HG02759 (cell line): ENCODE results near the gene KANSL1.
"Not testable (repeated sequence)": the region's sequence is repeated elsewhere in the genome, so short reads cannot be mapped to it uniquely, and the experiment has no call there.

ENCODE experiments used
- ATAC-seq: cut with Tn5 transposase; IDR thresholded peaks from one replicate; pipeline ENCODE4 v1.9.1; 2021; ENCODE audit warnings: mild to moderate bottlenecking, moderate library complexity; ENCODE audit not compliant: unreplicated experiment

The KANSL1 gene

DNA sequence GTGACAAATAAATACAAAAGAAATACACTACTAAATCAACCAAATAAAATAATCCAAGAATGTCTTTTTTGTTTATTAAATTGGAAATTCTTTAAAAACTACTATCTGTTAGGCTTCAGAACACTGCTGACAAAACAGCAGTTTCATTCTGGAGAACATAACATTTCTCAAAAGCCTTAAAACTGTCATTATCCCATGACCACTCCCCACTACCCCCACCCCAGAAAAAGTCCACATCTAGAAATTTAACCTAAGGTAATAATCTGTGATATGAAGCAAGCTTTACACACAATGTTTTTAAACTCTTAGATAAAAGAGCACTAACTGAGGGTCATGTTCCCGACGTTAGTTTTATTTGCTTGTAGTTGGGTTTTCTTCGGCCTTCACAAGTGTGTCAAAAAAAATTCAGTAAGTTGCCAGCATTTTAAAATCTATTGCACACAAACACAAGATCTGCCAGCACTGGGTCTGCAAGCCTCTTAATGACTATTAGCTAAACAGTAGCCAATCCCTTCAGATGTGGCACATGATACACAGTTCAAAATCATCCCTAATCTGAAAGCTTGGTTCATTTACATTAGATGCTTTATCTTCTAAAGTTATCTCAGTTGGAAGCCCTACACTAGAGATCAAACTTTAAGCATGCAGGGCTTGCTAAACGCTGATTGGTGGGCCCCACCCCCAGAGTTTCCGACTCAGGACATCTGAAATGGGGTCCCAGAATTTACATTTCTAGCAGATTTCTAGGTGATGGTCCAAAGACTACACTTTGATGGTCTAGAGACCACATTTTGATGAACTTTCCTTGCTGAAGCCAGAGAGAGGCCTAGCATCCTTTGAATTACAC lies 75.2 kb downstream of the KANSL1 start:
- ATAC-seq: no peak

DNA sequence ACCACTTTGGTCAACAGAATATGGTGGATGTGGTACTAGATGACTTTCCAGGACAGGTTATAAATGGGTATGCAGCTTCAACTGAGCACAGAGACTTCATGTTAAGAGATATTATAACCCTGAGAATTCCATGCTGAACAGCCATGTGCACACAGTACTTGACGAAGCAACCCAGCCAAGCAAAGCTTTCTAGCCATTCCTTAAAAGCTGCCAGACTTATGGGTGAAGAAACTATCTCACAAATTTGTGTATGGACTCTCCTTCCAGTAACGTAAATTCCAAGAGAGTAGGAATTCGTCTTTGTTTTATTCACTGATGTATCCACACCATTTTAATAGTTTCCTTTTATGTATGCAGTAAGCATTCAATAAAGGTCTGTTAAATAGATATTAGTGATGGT lies 76.1 kb downstream of the KANSL1 start:
- no peak for ATAC-seq

DNA sequence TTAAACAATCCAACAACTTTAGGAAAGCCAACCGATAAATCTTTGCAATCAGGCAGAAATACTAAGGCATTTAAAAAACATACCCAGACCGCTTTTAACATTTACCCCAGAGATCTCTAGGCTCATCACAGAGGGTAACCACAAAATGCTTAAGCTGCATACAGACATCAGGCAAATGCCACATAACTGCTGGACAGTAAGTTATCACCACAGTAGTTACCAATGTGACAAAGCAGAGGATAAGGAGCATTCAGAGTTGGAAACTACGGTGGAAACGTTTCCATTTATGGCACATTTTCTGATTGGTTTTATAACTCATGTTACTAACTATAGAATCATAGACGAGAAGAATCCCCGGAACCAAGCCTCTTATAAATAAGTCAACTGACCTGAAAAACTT lies 77.5 kb downstream of the KANSL1 start:
- ATAC-seq: no peak

DNA sequence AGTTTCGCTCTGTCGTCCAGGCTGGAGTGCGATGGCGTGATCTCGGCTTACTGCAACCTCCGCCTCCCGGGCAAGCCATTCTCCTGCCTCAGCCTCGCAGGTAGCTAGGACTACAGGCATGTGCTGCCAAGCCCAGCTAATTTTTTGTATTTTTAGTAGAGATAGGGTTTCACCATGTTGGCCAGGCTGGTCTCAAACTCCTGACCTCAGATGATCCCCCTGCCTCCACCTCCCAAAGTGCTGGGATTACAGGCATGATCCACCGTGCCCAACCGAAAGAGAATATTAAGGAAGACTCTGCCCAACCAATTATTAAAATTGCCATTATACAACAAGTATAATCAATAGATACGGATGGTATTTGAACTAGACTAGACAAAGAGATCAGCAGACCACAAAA lies 82.0 kb downstream of the KANSL1 start:
- not testable (repeated sequence) for ATAC-seq

DNA sequence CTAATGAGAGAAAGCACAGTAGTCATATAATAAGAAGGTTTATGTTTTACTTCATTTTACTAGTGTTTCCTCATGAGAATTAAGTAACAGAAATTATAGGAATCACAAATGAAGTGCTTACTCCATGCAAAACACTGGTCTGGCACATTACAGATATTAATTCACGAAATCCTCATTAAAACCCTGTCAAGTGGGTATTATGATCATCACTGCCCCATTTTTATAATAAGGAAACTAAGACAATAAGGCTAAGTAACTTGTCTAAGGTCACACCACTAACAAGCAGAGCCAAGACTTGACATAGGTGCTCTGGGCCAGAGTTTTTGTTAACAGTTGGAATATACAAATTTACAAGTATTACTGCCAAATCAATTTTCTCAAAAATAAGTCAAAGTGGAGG lies 83.0 kb downstream of the KANSL1 start:
- no peak for ATAC-seq

DNA sequence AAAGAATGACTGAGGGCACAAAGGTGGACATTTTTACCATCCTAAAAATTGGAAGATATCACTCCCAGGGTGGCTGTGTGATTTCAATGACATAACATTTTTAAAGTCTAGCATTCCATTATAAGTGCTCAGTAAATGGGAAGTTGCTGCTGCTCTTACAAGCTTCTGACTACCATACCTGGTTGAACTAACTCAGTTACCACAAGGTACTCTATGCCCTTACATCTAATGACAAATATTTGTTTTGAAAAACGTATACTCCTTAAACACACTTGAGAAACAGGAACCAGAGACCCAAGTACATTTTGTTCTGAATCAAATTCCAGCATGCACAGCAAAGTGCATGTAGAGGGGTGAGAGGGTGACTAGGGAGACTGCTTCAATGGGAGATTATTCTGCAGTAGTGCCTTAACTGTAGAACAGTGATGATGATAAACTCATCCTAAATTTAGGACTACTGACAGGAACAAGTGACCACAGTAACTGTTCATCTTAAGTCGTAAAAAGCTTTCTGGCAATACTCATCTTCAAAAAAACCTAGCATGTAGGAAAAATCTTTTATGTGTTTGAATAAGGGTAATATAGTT lies 83.5 kb downstream of the KANSL1 start:
- no peak for ATAC-seq

DNA sequence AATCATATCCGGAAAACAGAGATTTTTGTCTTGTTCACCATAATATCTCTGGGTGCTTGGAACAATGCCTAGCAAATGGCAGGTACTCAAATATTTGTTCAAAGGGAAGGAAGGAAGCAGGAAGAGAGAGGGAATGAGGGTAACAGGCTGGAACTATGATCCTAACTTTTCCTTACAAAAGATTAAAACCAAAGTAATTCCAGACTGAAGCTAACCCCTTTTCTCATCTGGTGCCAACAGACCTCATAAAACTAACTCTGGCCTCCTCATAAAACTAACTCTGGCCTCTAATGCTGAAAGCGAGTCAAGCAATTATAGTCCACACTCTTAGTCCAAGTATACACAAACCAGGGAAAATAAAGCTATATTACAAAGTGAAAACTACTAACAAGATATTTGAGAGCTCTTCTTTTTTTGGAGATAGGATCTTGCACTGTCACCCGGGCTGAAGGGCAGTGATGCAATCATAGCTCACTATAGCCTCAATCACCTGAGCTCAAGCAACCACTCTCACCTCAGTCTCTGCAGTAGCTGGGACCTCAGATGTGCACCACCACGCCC lies 84.6 kb downstream of the KANSL1 start:
- no peak for ATAC-seq

DNA sequence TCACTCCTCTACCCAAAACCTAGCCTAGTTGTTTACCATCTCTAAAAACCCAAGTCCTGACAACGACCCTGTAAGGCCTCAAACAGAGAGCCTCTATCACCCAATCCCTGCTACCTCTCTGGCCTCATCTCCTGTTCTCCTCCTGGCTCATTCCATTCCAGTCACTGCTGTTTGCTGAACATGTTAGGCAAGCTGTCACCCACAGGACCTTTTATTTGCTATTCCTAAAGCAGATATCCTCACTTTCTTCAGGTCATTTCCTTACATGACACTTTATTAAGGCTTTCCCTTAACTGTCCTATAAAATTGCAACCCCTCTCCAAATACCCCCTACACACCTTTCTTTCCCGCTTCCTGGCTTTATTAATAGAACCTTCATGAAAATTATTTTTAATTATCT lies 85.1 kb downstream of the KANSL1 start:
- no peak for ATAC-seq

DNA sequence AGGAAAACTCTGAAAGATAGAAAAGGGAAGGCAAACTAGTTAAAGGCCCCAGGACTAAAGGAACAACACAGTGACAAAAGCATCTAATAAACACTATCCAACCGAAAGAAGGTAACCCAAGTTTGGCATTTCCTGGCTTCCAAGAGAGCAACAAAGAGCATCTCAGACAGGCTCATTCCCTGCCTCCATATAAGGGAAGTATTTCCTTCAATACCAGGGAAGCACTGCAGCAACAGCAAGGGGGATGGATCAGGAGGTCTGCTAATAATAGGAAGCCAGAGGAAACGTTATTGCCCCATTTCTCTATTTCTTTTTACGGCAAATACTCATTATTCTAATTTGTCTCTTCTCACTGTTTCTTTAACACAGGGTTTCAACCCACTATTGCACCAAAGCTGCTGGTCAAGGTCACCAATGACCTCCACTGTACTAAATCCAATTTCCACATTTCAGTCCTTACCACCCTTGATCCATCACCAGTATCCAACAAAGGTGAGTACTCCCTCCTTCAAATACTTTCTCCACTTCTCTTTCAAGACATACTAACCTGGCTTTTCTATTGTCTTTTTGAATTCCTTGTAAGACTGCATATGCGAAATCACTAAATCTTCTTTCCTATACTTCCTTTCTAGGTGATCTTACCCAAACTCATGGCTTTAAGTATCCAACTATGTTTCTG lies 86.1 kb downstream of the KANSL1 start:
- no peak for ATAC-seq

DNA sequence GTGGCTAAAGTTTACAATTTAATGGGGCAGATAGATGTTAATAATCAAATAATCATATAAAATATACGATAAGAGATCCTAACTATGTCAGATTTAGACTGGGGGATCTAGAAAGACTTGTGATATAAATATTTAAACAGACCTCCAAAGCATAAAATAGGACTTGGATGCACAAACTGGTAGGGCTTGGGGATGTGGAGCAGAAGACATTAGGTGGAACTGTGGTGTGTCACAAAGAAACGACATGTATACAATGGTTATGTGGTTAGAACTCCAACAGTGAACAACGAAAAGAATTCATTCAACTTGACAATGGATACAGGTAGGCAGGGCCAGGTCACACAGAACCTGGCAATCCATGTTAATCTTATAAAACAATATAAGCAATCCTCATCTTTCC lies 90.4 kb downstream of the KANSL1 start:
- ATAC-seq: not testable (repeated sequence)

DNA sequence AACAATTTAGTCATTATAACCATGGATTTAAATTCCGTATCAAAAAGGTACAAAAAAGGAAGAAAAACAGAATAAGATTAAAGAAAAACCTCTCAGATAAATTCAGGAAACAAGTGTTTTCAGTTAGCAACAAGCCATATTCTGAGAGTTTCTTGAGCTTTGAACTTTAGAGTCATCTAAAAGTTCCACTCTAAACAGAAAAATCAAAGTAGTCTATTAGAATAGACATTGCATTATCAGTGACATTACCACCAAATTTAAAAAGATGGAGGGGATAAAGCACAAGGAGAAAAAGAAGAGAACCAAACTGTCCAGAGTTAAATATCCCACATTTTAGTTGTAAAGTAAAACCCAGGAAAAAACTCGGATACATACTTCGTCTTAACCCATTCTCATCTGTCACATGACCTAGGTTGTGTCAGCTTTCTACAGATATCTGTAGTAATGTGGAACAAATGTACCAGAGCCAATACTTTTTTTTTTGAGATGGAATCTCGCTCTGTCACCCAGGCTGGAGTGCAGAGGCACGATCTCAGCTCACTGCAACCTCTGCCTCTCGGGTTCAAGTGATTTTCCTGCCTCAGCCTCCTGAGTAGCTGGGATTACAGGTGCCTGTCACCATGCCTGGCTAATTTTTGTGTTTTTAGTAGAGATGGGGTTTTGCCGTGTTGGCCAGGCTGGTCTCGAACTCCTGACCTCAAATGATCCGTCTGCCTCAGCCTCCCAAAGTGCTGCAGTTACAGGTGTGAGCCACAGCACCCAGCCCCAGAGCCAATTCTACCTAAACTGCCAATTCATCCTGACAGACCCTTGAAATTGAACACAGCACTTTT lies 91.2 kb downstream of the KANSL1 start:
- not testable (repeated sequence) for ATAC-seq

DNA sequence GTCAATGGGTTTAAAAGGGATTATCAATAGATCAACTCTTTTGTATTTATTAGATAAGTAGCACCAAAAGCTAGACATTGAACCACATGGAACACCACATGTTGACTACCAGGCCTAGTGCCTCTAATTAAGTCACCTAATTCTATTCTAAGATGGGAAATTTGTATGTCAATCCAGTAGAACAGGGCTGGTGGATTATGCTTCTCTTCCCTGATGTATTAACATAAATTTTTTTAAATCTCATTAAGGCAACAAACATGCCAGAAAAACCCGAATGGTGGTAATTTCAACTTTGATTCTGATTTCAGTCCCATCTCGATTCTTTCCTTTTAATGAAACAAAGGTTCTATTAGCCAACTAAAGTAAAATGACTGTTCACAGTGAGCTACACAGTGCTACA lies 92.6 kb downstream of the KANSL1 start:
- ATAC-seq: no peak

DNA sequence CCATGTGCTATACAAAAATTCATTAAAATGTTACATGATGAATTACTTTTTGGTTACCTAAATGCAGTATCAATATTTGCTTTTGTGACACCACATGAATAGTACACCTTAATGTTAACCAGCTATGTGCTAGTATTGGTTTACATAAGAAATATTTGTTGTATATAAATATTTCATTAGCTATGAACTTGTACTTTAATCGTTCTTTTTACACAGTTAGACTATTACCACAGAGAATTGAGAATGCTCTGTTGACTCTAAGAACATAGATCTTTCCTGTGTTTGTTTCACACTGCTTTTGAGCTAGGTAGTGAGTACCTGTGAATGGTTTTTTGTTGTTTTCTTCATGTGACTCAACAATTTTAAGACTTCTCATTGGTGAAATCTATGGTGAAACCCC lies 93.4 kb downstream of the KANSL1 start:
- ATAC-seq: no peak

DNA sequence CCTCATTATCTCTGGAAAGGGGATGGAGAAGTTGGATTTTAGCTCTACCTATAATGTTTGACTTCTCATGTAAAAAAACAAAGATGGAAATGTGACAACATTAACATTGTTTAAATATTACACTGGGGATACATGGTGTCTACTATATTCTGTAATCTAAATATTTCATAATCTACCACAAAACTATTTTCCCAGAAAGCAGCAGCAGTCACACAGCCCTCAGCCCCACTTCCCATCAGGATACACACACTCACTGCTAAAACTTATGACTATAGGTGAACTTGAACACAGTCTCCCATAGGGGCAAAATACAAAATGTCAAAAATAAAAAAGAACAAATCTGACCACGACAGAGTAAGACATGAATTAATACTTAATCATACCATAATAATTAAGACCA lies 95.7 kb downstream of the KANSL1 start:
- ATAC-seq: no peak

DNA sequence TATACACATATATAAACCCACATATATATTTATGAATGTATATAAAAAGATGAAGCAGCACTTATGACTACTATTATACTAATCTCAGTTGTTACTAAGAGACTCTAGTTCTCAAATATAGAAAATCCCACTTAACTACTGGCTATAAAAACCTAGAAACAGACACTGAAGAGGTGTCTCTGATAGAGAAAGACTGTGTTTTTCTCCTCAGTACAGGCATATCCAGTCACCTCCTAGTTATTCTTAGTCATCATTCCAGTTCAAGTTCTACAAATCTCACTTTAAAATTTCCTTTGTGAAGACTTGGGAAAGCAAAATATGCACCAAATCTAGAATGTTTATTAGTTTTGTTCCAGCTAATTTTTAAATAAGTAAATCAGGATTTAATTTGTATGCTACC lies 100.2 kb downstream of the KANSL1 start:
- no peak for ATAC-seq

DNA sequence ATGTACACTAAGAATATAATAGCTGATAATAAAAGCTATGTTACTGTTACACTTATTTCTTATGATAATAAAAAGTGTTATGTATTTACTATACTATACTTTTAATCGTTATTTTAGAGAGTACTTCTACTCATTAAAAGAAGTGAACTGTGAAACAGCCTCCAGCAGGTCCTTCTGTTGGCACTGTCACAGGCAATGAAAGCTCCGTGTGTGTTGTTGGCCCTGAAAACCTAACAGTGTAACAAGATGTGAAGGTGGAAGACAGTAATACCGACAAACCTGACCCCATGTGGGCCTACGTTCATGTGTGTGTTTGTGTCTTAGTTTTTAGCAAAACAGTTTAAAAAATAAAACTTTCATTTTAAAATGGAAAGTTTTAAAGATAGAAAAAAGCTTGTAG lies 102.4 kb downstream of the KANSL1 start:
- ATAC-seq: no peak

DNA sequence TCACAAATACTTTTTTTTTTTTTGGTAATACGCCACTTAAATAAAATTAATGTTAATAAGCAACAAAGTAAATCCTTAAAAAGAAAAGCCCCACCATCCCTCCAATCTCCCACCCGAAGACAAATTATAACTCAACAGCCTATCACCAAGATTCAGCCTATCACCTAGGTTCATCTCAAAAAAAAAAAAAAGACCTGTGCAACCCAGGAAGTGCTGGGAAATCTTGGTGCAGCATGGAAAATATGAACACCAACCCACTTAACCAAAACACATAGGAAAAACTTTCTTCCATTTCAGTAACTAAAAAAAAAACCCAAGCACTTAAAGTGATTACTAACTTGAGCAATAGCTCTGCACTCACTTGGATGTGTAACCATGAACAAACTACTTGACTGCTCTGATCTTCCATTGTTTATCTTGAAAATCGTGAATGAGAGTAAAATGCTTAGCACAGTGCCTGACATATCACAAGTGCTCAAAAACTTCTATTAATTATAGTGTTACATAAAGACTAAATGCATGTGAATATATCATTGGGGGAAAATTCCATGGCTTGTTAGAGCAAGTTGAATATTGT lies 103.8 kb downstream of the KANSL1 start:
- ATAC-seq: no peak

DNA sequence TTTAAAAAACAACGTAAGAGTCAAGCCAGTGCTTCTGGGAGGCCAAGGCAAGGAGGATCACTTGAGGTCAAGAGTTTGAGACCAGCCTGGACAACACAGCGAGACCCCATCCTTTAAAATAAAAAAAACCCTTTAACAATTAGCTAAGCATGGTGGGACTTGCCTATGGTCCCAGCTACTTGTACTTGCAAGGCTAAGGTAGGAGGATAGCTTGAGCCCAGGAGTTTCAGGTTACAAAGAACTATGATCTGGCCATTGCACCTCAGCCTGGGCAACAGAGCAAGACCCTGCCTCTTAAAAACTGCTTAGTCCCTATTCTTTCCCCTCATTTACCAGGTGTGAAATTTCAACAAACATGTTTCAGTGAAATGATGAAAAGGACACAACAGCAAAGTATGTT lies 104.6 kb downstream of the KANSL1 start:
- ATAC-seq: no peak

DNA sequence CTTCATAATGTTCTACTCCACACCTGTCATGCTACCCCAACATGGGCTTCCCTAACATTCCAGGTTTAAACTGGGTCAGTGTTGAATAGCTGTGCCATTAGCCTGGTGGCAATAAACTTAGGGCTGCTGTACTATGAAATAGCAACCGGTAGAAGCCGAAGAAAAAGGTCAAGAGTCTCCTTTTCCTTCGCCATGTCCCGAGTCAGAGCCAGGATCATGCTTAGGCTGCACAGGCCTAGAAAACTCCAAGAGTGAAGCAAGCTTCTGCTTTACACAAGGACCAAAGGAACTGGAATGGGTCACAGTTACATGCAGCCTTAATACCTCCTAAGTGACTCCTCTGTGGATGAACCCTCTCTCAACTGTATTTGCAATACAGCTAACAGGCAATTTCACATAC lies 105.4 kb downstream of the KANSL1 start:
- not testable (repeated sequence) for ATAC-seq

DNA sequence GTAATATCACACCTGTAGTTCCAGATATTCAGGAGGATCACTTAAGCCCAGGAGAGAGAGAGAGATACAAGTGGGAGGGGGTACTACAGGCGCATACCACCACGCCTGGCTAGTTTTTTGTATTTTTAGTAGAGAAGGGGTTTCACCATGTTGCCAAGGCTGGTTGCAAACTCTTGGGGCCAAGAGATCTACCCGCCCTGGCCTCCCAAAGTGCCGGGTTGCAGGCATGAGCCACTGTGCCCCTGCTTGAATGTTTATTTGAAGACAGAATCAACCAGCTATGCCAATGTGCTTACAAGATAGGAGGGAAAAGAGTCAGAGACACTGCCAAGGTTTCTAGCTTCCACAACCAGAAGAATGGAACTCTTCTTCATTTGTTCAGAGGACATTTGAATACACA lies 106.4 kb downstream of the KANSL1 start:
- ATAC-seq: no peak

DNA sequence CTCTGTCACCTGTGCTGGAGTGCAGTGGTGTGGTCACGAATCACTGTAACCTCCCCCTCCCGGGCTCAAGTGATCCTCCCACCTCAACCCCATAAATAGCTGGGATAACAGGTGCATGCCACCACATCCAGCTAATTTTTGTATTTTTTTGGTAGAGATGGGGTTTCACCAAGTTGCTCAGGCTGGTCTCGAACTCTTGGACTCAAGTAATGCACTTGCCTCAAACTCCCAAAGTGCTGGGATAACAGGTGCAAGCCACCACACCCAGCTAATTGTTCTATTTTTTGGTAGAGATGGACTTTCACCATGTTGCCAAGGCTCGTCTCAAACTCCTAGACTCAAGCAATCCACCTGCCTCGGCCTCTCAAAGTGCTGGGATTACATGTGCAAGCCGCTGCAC lies 107.7 kb downstream of the KANSL1 start:
- no peak for ATAC-seq
